GM23248 (cell line): Measurements from ENCODE around the gene KCNJ12. TPM values are rescaled to one million over a fixed set of nuclear protein-coding genes. Genes with fewer than 3 reads are reported as not detected.
"Not testable (repeated sequence)": the region's sequence is repeated elsewhere in the genome, so short reads cannot be mapped to it uniquely, and the experiment has no call there.

ENCODE experiments used
- DNase-seq: peaks from one replicate; pipeline ENCODE4 v3.0.0-alpha.2; 2015
- H2AFZ ChIP-seq: fragments of 200-600 bp; sonication (generic); 2 replicates; pipeline ENCODE4 v1.6.1; 2016; ENCODE audit warnings: antibody characterized with exemption
- H3F3A ChIP-seq: fragments of 200-600 bp; sonication (generic); 2 replicates; pipeline ENCODE4 v1.6.1; 2016; ENCODE audit warnings: mild to moderate bottlenecking, antibody characterized with exemption, mixed run types; ENCODE audit not compliant: insufficient read depth
- H3K27ac ChIP-seq: fragments of 200-600 bp; sonication (generic); 2 replicates; pipeline ENCODE4 v1.5.1; 2016; ENCODE audit warnings: mild to moderate bottlenecking
- H3K27me3 ChIP-seq: fragments of 200-600 bp; sonication (generic); replicated peaks from 2 replicates; pipeline ENCODE4 v1.6.1; 2016; ENCODE audit warnings: mild to moderate bottlenecking; ENCODE audit not compliant: insufficient read depth
- H3K36me3 ChIP-seq: fragments of 200-600 bp; sonication (generic); 2 replicates; pipeline ENCODE4 v1.6.1; 2016; ENCODE audit warnings: low read depth, mild to moderate bottlenecking
- H3K4me1 ChIP-seq: fragments of 200-600 bp; sonication (generic); 2 replicates; pipeline ENCODE4 v1.6.1; 2016; ENCODE audit warnings: mild to moderate bottlenecking; ENCODE audit not compliant: insufficient read depth
- H3K4me2 ChIP-seq: fragments of 200-600 bp; sonication (generic); one replicate; pipeline ENCODE4 v1.6.1; 2016; ENCODE audit warnings: mild to moderate bottlenecking; ENCODE audit not compliant: unreplicated experiment
- H3K4me3 ChIP-seq: fragments of 200-600 bp; sonication (generic); 2 replicates; pipeline ENCODE4 v1.5.1; 2016; ENCODE audit warnings: mild to moderate bottlenecking
- H3K79me2 ChIP-seq: fragments of 200-600 bp; sonication (generic); 2 replicates; pipeline ENCODE4 v1.6.1; 2016; ENCODE audit warnings: mild to moderate bottlenecking; ENCODE audit not compliant: insufficient read depth
- H3K9ac ChIP-seq: fragments of 200-600 bp; sonication (generic); 2 replicates; pipeline ENCODE4 v1.6.1; 2016; ENCODE audit warnings: mild to moderate bottlenecking
- H3K9me2 ChIP-seq: fragments of 200-600 bp; sonication (generic); 2 replicates; pipeline ENCODE4 v1.6.1; 2016; ENCODE audit warnings: mixed run types, mild to moderate bottlenecking, moderate library complexity; ENCODE audit not compliant: insufficient read depth
- H3K9me3 ChIP-seq: fragments of 200-600 bp; sonication (generic); one replicate; pipeline ENCODE4 v1.6.1; 2017; ENCODE audit warnings: low read depth
- H4K20me1 ChIP-seq: fragments of 200-600 bp; sonication (generic); 2 replicates; pipeline ENCODE4 v1.6.0; 2016; ENCODE audit not compliant: insufficient read depth
- WGBS, 2 experiments: methylation state at CpG; one replicate each; pipeline ENCODE4 v1.1.6; 2015 to 2017; ENCODE audit warnings: low lambda C conversion rate in 2 of 2, low coverage in 1 of 2; ENCODE audit errors: missing lambda C conversion rate in 2 of 2; 5-methylcytosine and 5-hydroxymethylcytosine counted together
- in situ Hi-C: fragments of 300-500 bp; cut with MboI; formaldehyde crosslinking; loops from 2 replicates; pipeline ENCODE4 v1.15.0; 2020
- polyA plus RNA-seq: library from polyadenylated mRNA; unstranded; fragments of >200 nt; fragmentation: Nextera tagmentation; extraction: Ambion mirVana; gene quantifications from 2 replicates; pipeline ENCODE4 v1.2.1, GENCODE V29; 2016
- total RNA-seq: library from RNA; depleted of rRNA; stranded (reverse); fragments of >200 nt; shearing (Covaris generic); gene quantifications from 2 replicates; pipeline ENCODE4 v1.2.3, GENCODE V29; 2014

KCNJ12 gene
- total and polyA plus RNA-seq, 2 experiments from 2014 or later = 0.29 to 0.54 TPM

DNA sequence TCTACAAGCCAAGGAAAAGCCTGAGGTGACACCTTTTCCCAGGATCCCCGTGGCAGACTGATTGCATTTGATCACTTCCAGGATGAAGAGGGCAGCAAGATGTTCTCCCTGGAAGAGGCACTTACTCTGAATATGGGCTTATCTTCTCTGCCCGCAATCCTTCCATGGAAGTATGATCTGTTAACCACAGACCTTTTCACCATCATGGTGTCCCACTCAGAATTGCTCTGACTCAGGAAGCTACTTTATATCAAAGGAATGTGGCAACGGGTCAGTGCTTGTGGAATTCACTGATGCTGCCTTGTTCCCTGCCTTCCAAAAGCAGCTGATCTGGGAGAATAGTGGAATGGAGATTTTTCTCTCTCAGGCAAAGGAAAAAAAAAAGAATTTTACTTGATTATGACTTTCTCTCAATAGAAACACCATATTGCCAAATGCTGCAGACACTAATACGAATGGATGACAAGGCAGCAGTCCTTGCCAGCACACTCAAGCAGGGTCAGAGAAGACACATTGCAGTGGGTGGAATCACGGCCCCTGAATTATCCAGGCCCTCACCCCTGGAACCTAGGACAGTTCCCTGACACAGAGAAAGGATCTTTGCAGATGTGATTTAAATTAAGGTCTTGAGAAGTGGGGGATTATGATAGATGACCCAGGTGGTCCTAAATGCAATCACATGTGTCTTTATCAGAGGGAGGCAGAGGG, 53.9 kb downstream of the KCNJ12 start:
- peak; percentile 70 for DNase-seq
- H3K4me2 ChIP-seq, in situ Hi-C loops, H3K9me2 ChIP-seq, H3K36me3 ChIP-seq, H3K79me2 ChIP-seq, H3K9me3 ChIP-seq, H2AFZ ChIP-seq, H3K27me3 ChIP-seq, H3K4me3 ChIP-seq, H4K20me1 ChIP-seq: not testable (repeated sequence)
- Histone ChIP-seq H3F3A (peaks cover 28% of the 10 kb centered on the region), H3K4me1 (peaks cover 30% of the 10 kb centered on the region), H3K27ac (peak overlapping the region; percentile 72), H3K9ac (peak overlapping the region; percentile 42)
- 4 to 5% methylated on average over 5 of the region's 5 CpGs for whole genome bisulfite sequencing, 2 experiments

- H3K79me2 ChIP-seq, H3K27ac ChIP-seq, H3K36me3 ChIP-seq, H4K20me1 ChIP-seq, H3K27me3 ChIP-seq, in situ Hi-C loops, H2AFZ ChIP-seq, DNase-seq, H3K9me2 ChIP-seq, H3K9ac ChIP-seq, H3K4me2 ChIP-seq, H3K4me3 ChIP-seq, H3K9me3 ChIP-seq: not testable (repeated sequence)
- 90 to 94% methylated on average over 5 of the region's 5 CpGs for WGBS, 2 experiments
- peaks cover 18% of the 10 kb centered on the region; the same call in 1 of the 2 replicates for H3F3A ChIP-seq
- peaks cover 15% of the 10 kb centered on the region for H3K4me1 ChIP-seq
Measured at GRCh38 chr17:21433971-21434370, 57.8 kb downstream of the KCNJ12 start.

GRCh38 chr17:21434976-21435375, 58.8 kb downstream of the KCNJ12 start:
- H3K9me2 ChIP-seq, H3K4me3 ChIP-seq, in situ Hi-C loops, H2AFZ ChIP-seq, H3K4me2 ChIP-seq, H4K20me1 ChIP-seq, DNase-seq, H3K27me3 ChIP-seq, H3K79me2 ChIP-seq, H3K4me1 ChIP-seq, H3K9ac ChIP-seq, H3K9me3 ChIP-seq, H3K27ac ChIP-seq, H3K36me3 ChIP-seq: not testable (repeated sequence)
- 33 to 63% methylated on average over 1 to 2 of the region's 2 CpGs for WGBS, 2 experiments
- H3F3A ChIP-seq = peaks cover 10% of the 10 kb centered on the region; the same call in 1 of the 2 replicates

DNA sequence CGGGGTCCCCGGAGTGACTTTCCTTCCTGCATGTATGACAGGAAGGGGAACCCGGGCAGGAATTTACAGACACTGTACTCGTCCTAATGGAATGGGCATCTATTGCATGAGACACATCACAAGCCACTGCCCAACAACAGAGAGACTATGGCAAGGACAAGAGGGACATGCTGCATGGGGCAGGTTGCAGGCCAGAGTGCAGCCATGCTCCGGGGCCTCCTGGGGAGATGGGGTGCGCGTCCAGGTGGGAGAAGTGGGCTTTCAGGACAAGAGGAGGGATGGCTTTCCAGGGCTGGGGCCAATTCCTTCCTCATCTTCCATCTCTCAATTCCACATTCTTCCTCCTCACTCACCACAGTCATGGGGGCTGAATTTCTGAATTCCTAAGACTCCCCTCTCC, 60.3 kb downstream of the KCNJ12 start:
- H3K4me2 ChIP-seq, H3K4me1 ChIP-seq, H3K27ac ChIP-seq, H3K9ac ChIP-seq, H3K36me3 ChIP-seq, H3K79me2 ChIP-seq, H2AFZ ChIP-seq, H3K9me3 ChIP-seq, H3K27me3 ChIP-seq, in situ Hi-C loops, H3F3A ChIP-seq, H3K9me2 ChIP-seq, DNase-seq, H4K20me1 ChIP-seq, H3K4me3 ChIP-seq: not testable (repeated sequence)
- 73 to 78% methylated on average over 7 of the region's 7 CpGs for WGBS, 2 experiments

DNA sequence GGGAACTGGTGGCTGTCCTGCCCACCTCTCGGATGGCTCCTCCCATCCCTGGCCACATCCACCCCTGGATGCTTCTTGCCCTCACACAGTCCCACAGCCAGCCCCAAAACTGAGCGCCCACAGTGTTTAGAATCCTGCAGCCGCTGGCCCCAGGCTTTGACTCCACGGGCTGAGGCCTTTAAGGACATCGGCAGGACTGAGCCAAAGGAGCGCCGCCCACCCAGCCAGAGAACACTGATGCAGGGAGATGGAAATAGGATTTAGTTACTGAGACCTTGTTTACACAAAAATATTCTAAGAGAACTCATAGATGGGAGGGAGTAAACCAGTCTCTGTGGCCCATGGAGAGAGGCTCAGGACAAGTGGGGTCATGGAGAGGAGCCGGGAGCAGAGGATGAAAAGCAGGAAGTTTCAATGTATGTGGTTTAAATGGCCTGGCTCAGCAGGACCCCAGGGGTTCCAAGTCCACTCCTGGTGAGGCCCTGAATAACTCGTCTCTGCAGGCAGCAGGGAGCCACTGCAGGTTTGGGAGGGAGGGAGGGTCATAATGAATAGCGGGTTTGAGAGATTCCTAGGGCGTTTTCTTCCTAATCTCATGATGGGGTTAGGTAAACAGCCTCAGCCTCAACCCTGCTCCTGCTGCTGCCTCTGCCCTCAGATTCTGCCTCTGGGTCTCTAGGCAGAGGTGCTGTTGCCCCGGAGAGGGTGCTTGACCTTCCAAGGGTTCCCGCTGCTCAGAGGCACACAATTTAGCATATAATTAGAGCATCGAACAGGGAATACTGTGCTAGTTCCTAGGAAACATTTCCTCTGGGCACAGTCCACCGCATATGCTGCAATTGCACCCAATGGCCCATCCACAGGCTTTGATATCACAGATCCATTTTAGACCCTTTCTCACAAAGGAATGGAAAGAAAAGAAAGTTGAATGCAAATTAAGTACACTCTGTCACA, 61.0 kb downstream of the KCNJ12 start:
- H3K27me3 ChIP-seq, in situ Hi-C loops, H3K9me3 ChIP-seq, H3K4me2 ChIP-seq, H3F3A ChIP-seq, H3K4me3 ChIP-seq, H3K9me2 ChIP-seq, DNase-seq, H3K4me1 ChIP-seq, H3K9ac ChIP-seq, H4K20me1 ChIP-seq, H3K27ac ChIP-seq, H3K36me3 ChIP-seq, H2AFZ ChIP-seq, H3K79me2 ChIP-seq: not testable (repeated sequence)
- 54% methylated on average over 12 to 14 of the region's 15 CpGs for WGBS, 2 experiments

- in situ Hi-C loops, H3K27ac ChIP-seq, H3K4me3 ChIP-seq, H3K79me2 ChIP-seq, H3K4me2 ChIP-seq, H3K27me3 ChIP-seq, H3F3A ChIP-seq, H3K9me3 ChIP-seq, DNase-seq, H4K20me1 ChIP-seq, H3K4me1 ChIP-seq, H2AFZ ChIP-seq, H3K9ac ChIP-seq, H3K36me3 ChIP-seq, H3K9me2 ChIP-seq: not testable (repeated sequence)
- WGBS, 2 experiments = 46 to 56% methylated on average over 2 to 3 of the region's 6 CpGs
Measured at GRCh38 chr17:21438316-21439014, 62.3 kb downstream of the KCNJ12 start.

DNA sequence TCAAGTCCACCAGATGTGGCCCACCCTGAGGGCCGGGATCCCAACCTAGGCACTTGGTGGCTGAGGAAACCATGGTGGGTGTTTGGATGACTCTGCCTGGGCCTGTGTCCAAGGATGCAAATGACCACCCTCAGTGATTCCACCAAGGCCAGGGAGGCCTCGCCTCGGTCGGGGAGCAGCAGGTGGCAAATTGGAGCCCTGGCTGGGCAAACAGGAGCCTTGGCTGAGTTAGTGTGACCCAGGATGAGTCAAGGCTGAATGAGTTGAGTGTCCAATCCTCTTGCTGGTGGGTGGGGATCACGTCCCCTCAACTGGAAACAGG, 62.8 kb downstream of the KCNJ12 start:
- H3K9ac ChIP-seq, H3K4me2 ChIP-seq, H3K27ac ChIP-seq, H3K9me3 ChIP-seq, in situ Hi-C loops, DNase-seq, H3K4me1 ChIP-seq, H3K9me2 ChIP-seq, H2AFZ ChIP-seq, H3K4me3 ChIP-seq, H3K79me2 ChIP-seq, H4K20me1 ChIP-seq, H3K36me3 ChIP-seq, H3K27me3 ChIP-seq, H3F3A ChIP-seq: not testable (repeated sequence)
- WGBS, 2 experiments = 55 to 78% methylated on average over 3 to 4 of the region's 5 CpGs
